Dermis blood vessel endothelial cell (primary cell): ENCODE data around the gene RAB40B. TPM values are rescaled to one million over a fixed set of nuclear protein-coding genes. Genes with fewer than 3 reads are reported as not detected.
A peak's percentile ranks its signal among the peaks of the same experiment; 100 is the strongest.

Source experiments
- DNase-seq: peaks from one replicate; pipeline ENCODE4 v3.0.0; 2010
- total RNA-seq: library from RNA; depleted of rRNA; stranded (reverse); fragments of >200 nt; gene quantifications from 2 replicates; pipeline ENCODE4 v1.2.3, GENCODE V29; 2014

RAB40B gene
- total RNA-seq, 1 donor from 2014 or later: 5.8 TPM

GRCh38 chr17:82716203-82717010, 17.9 kb upstream of the RAB40B start, which contains the start of gene FN3KRP:
Gene FN3KRP (plus strand): TSS chr17:82716706. CDS start chr17:82716756, 50 bp downstream.
- peak; percentile 94 for DNase-seq

DNA sequence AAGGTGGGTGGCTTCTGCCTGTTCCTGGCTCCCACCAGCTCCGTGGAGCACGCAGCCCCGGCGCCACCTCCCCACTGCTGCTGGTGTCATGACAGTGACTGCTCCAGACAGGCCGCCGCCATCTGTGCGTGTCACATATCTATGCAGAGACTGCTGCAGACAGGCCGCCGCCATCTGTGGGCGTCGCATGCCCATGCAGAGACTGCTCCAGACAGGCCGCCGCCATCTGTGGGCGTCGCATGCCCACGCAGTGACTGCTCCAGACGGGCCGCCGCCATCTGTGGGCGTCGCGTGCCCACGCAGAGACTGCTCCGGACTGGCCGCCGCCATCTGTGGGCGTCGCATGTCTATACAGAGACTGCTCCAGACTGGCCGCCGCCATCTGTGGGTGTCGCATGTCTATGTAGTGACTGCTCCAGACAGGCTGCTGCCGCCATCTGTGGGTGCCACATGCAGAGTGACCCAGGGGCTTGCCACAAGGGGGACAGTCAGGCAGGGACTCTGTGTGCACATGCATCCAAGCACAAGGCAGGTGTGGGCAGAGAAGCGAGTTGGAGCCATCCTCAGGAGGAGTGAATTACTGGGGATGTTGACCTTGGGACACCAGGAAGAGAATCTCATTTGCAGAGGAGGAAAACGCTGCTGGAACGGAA, 14.7 kb upstream of the RAB40B start:
- DNase-seq: no peak

DNA sequence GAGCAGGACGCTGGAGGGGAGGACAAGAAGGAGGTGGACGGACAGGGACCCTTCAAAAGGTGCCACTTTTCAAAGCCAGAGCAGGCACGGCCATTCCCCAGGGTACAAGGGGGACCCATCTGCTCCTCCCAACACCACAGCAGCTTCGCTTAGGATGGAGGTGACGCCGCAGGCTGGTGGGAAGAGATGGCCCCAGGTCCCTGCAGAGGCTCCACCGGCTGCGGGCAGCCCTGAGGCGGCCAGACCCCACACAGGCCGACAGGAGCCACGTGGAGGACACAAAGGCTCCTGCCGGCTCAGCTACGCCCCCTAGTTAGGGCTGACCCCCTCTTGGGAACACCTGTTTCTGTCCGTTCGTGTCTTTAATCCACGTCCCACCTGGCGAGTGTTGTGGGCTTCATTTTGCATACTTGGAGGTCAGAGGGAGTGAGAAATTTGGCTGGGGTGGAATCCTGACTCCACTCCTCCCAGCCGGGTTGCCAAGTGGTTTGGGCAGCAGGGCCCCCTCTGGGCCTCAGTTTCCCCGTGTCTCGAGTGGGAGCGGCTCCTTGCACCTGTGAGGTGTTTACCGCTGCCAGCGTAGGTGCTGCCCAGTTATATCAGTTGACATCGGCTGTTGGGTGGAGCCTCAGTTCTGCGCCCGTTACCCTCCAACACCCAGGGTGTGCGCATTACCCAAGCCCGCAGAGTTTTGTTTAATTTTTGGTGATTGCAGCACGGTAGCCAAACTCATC, 12.2 kb upstream of the RAB40B start:
- DNase-seq: no peak

DNA sequence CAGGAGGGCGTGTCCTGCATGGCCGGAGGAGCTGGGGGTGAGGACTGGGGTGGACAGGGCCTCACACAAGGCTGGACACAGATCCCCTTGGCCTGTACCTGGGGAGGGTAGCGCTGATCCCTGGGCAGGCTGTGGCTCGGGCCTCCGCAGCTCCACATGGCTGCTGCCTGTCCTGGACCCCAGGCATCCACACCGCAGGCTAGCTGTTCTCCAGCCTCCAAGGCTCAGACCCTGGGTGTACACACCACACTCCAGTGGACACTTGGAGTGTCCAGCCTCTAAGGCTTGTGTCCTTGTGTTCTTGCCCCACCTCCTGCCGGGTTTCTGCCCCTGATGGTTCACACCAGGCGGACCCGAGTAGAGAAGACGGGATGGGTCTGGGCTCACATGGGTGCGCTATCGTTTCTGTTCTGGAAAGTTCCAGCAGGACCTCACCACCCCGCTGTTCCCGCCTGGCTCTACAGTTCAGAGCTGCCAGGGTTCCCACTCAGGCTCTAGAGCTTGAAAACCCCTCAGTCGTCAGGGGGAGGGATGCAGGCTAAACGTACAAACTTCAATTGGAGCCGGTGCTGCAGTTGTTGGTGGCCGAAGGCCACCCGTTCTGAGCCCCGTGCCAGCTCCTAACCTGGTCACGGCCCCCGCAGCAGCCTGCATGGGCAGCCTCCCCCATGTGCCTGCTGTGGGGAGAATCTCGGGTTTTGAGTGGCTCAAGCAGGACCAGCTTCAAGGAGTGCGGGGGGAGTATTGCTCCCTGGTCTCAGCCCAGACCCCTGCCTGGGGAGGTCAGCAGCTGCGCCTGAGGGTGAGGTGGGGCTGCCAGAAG, 11.4 kb upstream of the RAB40B start:
- no peak for DNase-seq

GRCh38 chr17:82709024-82709675, 10.7 kb upstream of the RAB40B start:
- no peak for DNase-seq

- DNase-seq: no peak
Measured at GRCh38 chr17:82705756-82706155, 7.3 kb upstream of the RAB40B start.

DNA sequence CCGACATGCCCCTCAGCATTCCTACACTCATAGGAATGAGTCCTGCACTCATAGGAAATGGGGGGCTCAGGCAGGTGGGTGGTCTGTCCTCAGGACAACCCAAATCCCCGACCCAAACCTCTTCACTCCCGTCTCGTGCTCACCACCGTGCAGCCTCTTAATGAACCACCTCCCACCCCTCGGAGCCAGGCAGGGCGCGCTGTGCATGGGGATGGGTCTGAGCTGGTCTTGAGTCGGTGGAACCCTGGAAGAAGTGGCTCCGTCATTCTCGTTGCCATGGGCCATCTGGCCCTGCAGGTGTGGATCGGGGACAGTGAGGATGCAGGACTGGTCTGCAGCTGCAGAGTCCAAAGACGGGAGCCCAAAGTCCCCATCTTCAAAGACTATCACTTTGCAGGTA, 6.4 kb upstream of the RAB40B start:
- no peak for DNase-seq

DNA sequence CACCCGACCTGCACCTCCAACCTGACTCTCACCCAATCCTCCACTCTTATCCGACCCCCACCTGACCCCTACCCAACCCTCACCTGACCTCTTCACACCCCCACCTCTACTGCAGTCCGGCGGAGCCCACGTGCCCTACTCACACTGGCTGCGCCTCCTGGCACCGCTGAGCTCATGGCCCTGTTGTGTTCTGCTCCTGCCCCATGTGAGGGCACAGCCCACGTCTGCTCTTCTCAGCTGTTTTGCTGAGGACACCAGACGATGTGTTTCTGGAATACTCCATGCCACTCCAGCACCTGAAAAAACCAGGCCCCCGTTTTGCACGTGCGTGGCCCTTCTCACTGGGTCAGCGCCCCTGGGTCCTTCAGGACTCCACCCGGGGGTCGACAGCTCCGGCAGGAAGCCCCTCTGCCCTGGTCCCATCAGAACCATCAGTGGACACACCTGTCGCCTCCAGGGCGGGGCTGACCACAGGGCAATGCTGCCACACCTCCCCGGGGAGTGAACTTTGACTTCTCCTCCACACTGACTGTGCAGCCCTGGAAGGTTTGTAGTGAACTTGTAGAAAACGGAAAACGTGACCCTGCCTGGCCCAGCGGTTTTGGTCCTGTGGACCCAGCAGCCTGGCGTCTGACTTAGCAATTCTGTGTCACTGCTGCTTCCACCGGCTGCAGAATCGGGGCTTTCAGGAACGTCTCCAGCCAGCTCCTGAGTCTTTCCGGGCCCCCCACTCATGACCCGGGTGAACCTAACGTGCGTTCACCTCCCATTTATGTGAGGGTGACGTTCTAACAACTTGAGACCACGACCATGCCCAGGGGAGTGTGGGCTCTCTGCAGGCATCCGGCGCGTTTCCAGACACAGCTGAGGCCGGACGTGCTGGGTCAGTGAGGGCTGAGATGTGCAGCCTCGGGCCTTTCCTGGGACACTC, 5.7 kb upstream of the RAB40B start:
- DNase-seq: no peak

DNA sequence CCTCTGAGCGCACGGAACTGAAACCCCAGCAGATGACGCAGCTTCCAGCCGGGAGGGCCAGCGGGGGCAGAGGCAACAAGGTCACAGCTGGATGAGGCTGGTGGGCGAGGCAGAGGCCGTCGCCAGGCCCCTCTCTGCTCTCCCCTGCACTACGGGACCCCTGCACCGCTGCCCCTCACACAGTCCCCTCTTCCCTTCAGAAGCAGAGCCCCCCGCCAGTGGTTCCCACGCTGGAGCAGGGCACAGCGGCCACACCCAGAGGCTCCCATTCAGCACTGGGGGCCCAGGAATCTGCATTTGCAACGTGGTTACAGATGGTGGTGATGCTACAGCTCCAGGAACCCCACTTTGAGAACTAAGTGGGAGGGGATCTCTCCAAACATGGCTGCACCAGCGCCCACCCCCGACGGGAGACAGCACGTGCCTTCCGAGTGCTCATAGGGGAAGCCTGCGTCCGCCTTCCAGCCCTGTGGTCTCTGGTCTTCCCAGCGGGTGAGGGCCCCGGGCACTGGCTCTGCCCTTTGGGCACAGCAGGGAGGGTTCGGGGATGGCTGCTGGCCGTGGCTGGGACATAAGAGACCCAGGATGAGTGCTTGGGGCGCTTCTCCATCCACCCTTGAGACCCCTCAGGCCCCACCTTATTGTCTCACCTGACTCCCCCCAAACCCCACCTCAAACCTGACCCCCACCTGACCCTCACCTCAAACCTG, 4.7 kb upstream of the RAB40B start:
- DNase-seq: no peak

- no peak for DNase-seq
Measured at GRCh38 chr17:82702231-82702927, 3.9 kb upstream of the RAB40B start.

DNA sequence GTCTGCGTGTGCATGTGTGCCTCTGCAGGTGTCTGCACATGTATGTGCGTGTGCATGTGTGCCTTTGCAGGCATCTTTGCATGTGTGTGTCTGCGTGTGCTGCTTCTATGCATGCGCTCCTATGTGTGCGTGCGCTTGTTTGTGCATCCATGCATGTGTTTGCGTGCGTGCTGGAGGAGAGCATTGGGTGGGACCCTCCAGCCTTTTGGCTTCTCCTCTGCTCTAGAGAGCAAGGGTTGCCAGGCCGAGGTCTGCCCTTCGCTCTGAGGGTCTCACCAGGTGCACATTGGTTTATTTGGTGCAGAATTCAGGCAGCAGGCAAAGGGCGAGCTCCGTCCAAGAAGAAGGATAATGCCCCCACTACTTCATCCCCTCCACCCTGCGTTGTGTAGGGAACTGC, 1.1 kb upstream of the RAB40B start:
- DNase-seq: no peak

GRCh38 chr17:82698974-82699442, 510 bp upstream of the RAB40B start:
- no peak for DNase-seq

DNA sequence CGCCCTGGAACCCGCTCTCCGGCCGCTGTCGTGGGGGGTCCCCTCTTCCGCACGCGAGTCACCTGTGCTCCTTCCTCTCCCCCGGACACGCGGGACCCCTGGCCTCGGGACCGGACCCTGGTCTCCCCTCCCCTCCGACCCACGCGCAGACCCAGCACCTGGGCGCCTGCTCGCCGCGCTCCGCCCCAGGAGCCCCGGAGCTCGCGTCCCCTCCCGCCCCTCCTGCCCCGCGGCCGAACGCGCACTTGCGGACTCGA, 762 bp downstream of the RAB40B start:
- no peak for DNase-seq

DNA sequence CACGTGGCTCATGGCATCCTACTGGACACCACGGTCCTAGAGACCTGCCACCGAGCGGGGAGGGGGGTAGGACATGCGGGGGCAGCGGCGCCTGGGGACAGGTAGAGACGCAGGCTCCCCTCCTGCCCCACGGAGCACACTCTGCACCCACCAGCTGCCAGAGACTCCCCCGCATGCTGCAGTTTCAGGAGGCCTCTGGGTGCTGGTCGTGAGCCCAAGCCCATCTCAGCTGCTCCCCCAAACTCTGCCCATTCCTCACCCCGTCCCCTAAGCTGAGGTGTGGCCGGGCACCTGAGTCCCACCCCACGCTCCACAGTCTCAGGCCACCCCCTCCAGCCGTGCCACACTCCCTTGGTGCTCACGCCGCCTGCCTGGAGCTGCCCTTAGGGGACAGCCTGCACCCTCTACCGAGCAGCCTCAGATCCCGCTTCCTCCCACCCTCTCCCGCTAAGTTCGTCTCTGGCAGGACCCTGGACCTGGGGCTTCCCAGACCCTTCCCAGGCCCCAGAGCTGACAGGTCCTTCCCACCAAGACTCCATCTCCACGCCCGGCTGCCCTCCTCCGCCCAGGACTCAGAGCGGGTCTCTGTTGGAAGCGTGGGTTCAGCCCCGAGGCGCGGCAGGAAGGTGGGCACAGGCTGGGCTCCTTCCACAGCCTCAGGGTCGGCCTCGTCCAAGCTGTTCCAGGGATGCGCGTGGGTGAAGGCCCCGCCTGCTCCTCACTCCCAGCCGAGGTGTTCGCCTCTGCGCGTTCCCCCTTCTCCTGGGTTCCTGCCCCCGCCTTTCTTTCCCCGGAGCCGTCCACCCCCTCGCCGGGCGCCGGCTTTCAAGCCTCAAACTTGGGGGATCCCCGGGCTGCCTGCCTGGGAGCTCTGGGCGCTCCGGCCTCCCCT, 1.3 kb downstream of the RAB40B start:
- DNase-seq: peak; percentile 6

- DNase-seq: no peak
Measured at GRCh38 chr17:82696259-82696658, 2.2 kb downstream of the RAB40B start.

- DNase-seq: no peak
Measured at GRCh38 chr17:82694647-82695046, 3.9 kb downstream of the RAB40B start.

- DNase-seq: no peak
Measured at GRCh38 chr17:82693168-82693867, 5.2 kb downstream of the RAB40B start.

- DNase-seq: no peak
Measured at GRCh38 chr17:82692268-82692667, 6.2 kb downstream of the RAB40B start.
